B cell (primary cell): Measurements from ENCODE around the gene E2F6. TPM values are rescaled to one million over a fixed set of nuclear protein-coding genes. Genes with fewer than 3 reads are reported as not detected.

Experiments used
- ATAC-seq: fragments of 200-7000 bp; cut with Tn5 transposase; one replicate; pipeline ENCODE4 v1.10.0; 2021; ENCODE audit warnings: low read depth, mild to moderate bottlenecking, moderate number of reproducible peaks, moderate library complexity
- CTCF ChIA-PET: fragments of 350-600 bp; sonication (Branson Sonifier 250); formaldehyde crosslinking; loops from one replicate; lab custom pipeline; 2021; ENCODE audit warnings: antibody characterized with exemption, inconsistent platforms; lab: Charles Lee
- POLR2A ChIA-PET: fragments of 350-600 bp; sonication (Branson Sonifier 250); formaldehyde crosslinking; loops from one replicate; lab custom pipeline; 2021; ENCODE audit warnings: antibody characterized with exemption; lab: Charles Lee
- DNase-seq: peaks from one replicate; pipeline ENCODE4 v3.0.0; 2013
- H2AFZ ChIP-seq: 2 replicates; pipeline ENCODE4 v1.6.1; 2012; ENCODE audit warnings: mild to moderate bottlenecking, low read depth, low read length; ENCODE audit not compliant: insufficient read depth, poor library complexity, severe bottlenecking
- H3K27ac ChIP-seq, 2 donors: 1 replicate in 1 of 2; 2 replicates in 1 of 2; pipeline ENCODE4 v1.5.1; 2012 to 2013; ENCODE audit warnings: low read length in 2 of 2, mild to moderate bottlenecking in 2 of 2, moderate library complexity in 1 of 2
- H3K27me3 ChIP-seq, 4 experiments: fragments of 200-600 bp in 1 of 4; sonication (generic) in 1 of 4; replicated peaks in 1 of 4; 1 replicate in 2 of 4; 2 replicates in 2 of 4; pipeline versions ENCODE4 v1.6.1 to v1.7.0; 2013 to 2016; ENCODE audit warnings: low read length in 3 of 4, mild to moderate bottlenecking in 2 of 4, mixed read lengths in 1 of 4, moderate library complexity in 1 of 4; ENCODE audit not compliant: insufficient read depth in 4 of 4, control insufficient read depth in 3 of 4; ENCODE audit errors: control extremely low read depth in 1 of 4
- H3K36me3 ChIP-seq, 2 experiments: replicated peaks in 1 of 2; 1 replicate in 1 of 2; 2 replicates in 1 of 2; pipeline versions ENCODE4 v1.6.1 to v1.7.1; 2013; ENCODE audit warnings: low read length in 1 of 2; ENCODE audit not compliant: insufficient read depth in 2 of 2, control insufficient read depth in 1 of 2; ENCODE audit errors: control extremely low read depth in 1 of 2, extremely low read depth in 1 of 2
- H3K4me1 ChIP-seq, 2 donors: fragments of 200-600 bp in 1 of 2; sonication (generic) in 1 of 2; 1 replicate in 1 of 2; 2 replicates in 1 of 2; pipeline versions ENCODE4 v1.5.1 to v1.6.1; 2013 to 2017; ENCODE audit warnings: low read length in 2 of 2; ENCODE audit not compliant: control insufficient read depth in 2 of 2, insufficient read depth in 2 of 2
- H3K4me2 ChIP-seq: replicated peaks from 2 replicates; pipeline ENCODE3; 2012; ENCODE audit warnings: mild to moderate bottlenecking, low read depth, low read length; ENCODE audit not compliant: poor library complexity, severe bottlenecking
- H3K4me3 ChIP-seq, 5 experiments: fragments of 200-600 bp in 1 of 5; sonication (generic) in 1 of 5; 1 replicate in 3 of 5; 2 replicates in 2 of 5; pipeline versions ENCODE4 v1.5.1 to v1.7.0; 2011 to 2016; ENCODE audit warnings: low read length in 4 of 5, mild to moderate bottlenecking in 4 of 5, low read depth in 2 of 5, control low read depth in 1 of 5, moderate library complexity in 1 of 5; ENCODE audit not compliant: insufficient read depth in 1 of 5; ENCODE audit errors: control extremely low read depth in 1 of 5, extremely low read depth in 1 of 5
- H3K79me2 ChIP-seq: fragments of 200-600 bp; sonication (generic); one replicate; pipeline ENCODE4 v1.6.0; 2016; ENCODE audit warnings: low read length; ENCODE audit not compliant: control insufficient read depth, insufficient read depth
- H3K9ac ChIP-seq: fragments of 200-600 bp; sonication (generic); 2 replicates; pipeline ENCODE4 v1.6.1; 2017; ENCODE audit warnings: mild to moderate bottlenecking, low read length, moderate library complexity
- H3K9me3 ChIP-seq, 3 donors: one replicate each; pipeline versions ENCODE4 v1.6.1 to v1.7.1; 2013; ENCODE audit warnings: low read length in 2 of 3; ENCODE audit not compliant: control insufficient read depth in 2 of 3, insufficient read depth in 1 of 3; ENCODE audit errors: control extremely low read depth in 1 of 3
- H4K20me1 ChIP-seq: 2 replicates; pipeline ENCODE4 v1.6.0; 2012; ENCODE audit warnings: mild to moderate bottlenecking, low read length; ENCODE audit not compliant: insufficient read depth, control insufficient read depth, poor library complexity, severe bottlenecking
- H3K27ac Mint-ChIP-seq: one replicate; pipeline ENCODE4 v1.8.0; 2021; ENCODE audit warnings: mixed read lengths
- H3K27me3 Mint-ChIP-seq: one replicate; pipeline ENCODE4 v1.8.0; 2021; ENCODE audit warnings: mixed read lengths
- H3K4me1 Mint-ChIP-seq: one replicate; pipeline ENCODE4 v1.8.0; 2021; ENCODE audit warnings: mixed read lengths
- H3K4me3 Mint-ChIP-seq: one replicate; pipeline ENCODE4 v1.8.0; 2021; ENCODE audit warnings: mixed read lengths
- H3K9me3 Mint-ChIP-seq: one replicate; pipeline ENCODE4 v1.8.0; 2022; ENCODE audit warnings: mixed read lengths; ENCODE audit not compliant: insufficient read depth
- EZH2 ChIP-seq: IDR thresholded peaks from 2 replicates; pipeline ENCODE4 v1.6.1; 2012; ENCODE audit warnings: borderline replicate concordance, low read depth, mild to moderate bottlenecking, moderate library complexity, low read length; ENCODE audit not compliant: insufficient read depth, poor library complexity, severe bottlenecking
- WGBS: methylation state at CpG from one replicate; pipeline ENCODE4 v1.1.5; 2013; ENCODE audit warnings: missing lambda C conversion rate; ENCODE audit not compliant: insufficient coverage; 5-methylcytosine and 5-hydroxymethylcytosine counted together
- intact Hi-C: fragments of 100-400 bp; cut with micrococcal nuclease; formaldehyde crosslinking; loops from one replicate; pipeline ENCODE4 v1.10.0; 2022
- polyA plus RNA-seq: library from polyadenylated mRNA; depleted of rRNA; stranded (reverse); fragments of >200 nt; gene quantifications from 2 replicates; pipeline ENCODE4 v1.2.3, GENCODE V29; 2012
- total RNA-seq, 2 donors: library from RNA; stranded (reverse); fragments of 120-200 nt in 1 of 2; gene quantifications; 1 replicate in 1 of 2; 2 replicates in 1 of 2; pipeline versions ENCODE4 v1.2.3 to v1.2.4, GENCODE V29; 2013 to 2022
- TF ChIP-seq, protein P1 (sequence below): fragments of 200-600 bp; IDR thresholded peaks from one replicate; pipeline ENCODE4 v1.8.0; 2022; ENCODE audit warnings: antibody characterized with exemption, mild to moderate bottlenecking

The E2F6 gene
- total and polyA plus RNA-seq, 2 donors (not counting 1 experiment from before 2014, with no cell fraction given), result 2.0 to 10.0 TPM

DNA sequence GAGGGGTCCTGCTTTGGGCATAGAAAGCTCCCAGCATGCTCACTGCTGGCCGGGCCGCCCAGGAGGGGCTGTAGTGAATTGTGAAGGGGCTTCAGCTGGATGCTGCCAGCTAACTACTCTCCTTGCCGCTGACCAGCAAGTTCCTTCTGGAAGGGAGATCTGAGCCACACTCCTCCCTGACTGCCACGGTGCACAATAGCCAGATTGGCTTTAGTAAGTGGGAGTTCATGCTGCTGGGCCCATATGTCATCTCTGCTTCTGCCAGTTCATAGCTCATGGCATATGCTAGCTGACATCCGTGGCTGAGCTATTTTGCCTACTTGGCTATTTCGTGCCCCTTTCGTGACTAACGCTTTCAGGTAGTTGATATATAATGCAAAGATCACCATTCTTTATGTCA, 69.9 kb downstream of the E2F6 start:
- no peak for TF ChIP-seq EZH2
- TF ChIP-seq, protein P1, sequence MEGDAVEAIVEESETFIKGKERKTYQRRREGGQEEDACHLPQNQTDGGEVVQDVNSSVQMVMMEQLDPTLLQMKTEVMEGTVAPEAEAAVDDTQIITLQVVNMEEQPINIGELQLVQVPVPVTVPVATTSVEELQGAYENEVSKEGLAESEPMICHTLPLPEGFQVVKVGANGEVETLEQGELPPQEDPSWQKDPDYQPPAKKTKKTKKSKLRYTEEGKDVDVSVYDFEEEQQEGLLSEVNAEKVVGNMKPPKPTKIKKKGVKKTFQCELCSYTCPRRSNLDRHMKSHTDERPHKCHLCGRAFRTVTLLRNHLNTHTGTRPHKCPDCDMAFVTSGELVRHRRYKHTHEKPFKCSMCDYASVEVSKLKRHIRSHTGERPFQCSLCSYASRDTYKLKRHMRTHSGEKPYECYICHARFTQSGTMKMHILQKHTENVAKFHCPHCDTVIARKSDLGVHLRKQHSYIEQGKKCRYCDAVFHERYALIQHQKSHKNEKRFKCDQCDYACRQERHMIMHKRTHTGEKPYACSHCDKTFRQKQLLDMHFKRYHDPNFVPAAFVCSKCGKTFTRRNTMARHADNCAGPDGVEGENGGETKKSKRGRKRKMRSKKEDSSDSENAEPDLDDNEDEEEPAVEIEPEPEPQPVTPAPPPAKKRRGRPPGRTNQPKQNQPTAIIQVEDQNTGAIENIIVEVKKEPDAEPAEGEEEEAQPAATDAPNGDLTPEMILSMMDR, result no peak
- no peak overlapping the region for H3K27ac ChIP-seq
- no peak overlapping the region for H3K4me2 ChIP-seq
- H3K36me3 ChIP-seq, result no peaks in the 10 kb centered on the region
- no peaks in the 10 kb centered on the region for H3K4me1 ChIP-seq
- no peak for DNase-seq
- ChIA-PET CTCF (no interaction called here), POLR2A (no interaction called here)
- intact Hi-C loops, result no loop called here
- no peak overlapping the region for H2AFZ ChIP-seq
- no peak for ATAC-seq
- 97% methylated on average over 8 of the region's 8 CpGs for WGBS
- no peak overlapping the region for H3K9ac ChIP-seq
- H3K4me3 ChIP-seq, result no peak overlapping the region
- Mint-ChIP-seq H3K27ac (no peak overlapping the region), H3K4me1 (no peaks in the 10 kb centered on the region), H3K9me3 (no peaks in the 10 kb centered on the region), H3K27me3 (peaks cover 11% of the 10 kb centered on the region), H3K4me3 (no peak overlapping the region)
- no peaks in the 10 kb centered on the region for H3K79me2 ChIP-seq
- H3K27me3 ChIP-seq, result peaks cover 0 to 2% (median 0%) of the 10 kb centered on the region in 4 experiments
- H3K9me3 ChIP-seq, result no peaks in the 10 kb centered on the region
- no peaks in the 10 kb centered on the region for H4K20me1 ChIP-seq

DNA sequence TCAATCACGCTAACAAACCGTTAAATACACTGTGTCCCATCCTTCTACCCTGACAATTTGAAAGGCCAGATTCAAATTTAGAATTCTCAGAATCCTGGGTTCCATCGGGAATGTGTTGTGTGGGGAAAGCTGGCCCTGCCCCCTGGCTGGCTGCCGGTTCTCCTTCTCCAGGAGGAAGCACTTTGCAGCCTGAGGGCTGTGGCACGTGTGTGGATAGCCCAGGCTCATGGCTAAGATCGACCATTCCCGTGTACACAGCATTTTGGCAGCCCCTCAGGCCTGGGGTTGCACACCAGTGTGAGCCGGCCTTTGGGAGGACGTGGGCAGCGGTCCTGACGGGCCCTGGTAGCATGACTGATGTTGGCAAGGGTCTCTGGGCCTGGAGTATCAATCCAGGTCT, 70.6 kb downstream of the E2F6 start:
- Histone ChIP-seq H3K36me3 (no peaks in the 10 kb centered on the region), H4K20me1 (no peaks in the 10 kb centered on the region), H2AFZ (no peak overlapping the region), H3K4me3 (no peak overlapping the region), H3K4me2 (no peak overlapping the region), H3K9me3 (no peaks in the 10 kb centered on the region), H3K27ac (no peak overlapping the region), H3K9ac (no peak overlapping the region), H3K79me2 (no peaks in the 10 kb centered on the region), H3K4me1 (no peaks in the 10 kb centered on the region), H3K27me3 (peaks cover 0 to 2% (median 0%) of the 10 kb centered on the region in 4 experiments)
- POLR2A ChIA-PET, result no interaction called here
- ATAC-seq (no peak), DNase-seq (no peak)
- Mint-ChIP-seq H3K27ac (no peak overlapping the region), H3K4me3 (no peak overlapping the region), H3K9me3 (no peaks in the 10 kb centered on the region), H3K4me1 (no peaks in the 10 kb centered on the region), H3K27me3 (peaks cover 11% of the 10 kb centered on the region)
- intact Hi-C loops, result no loop called here
- CTCF ChIA-PET, result no interaction called here
- TF ChIP-seq, protein P1, result no peak
- no peak for TF ChIP-seq EZH2
- WGBS, result 82% methylated on average over 8 of the region's 11 CpGs

Other genes starting within 250 kb of the E2F6 start
- gene ROCK2, start 121.5 kb downstream of the E2F6 start, total RNA-seq, result 30.2 and 32.8 TPM in 2 replicates
- 2.3 and 3.4 TPM in 2 replicates for gene ROCK2, start 121.5 kb downstream of the E2F6 start, polyA plus RNA-seq
- 0.34 and 0.39 TPM in 2 replicates for gene GREB1, start 67.9 kb upstream of the E2F6 start, total RNA-seq
- 0.04 and 0.07 TPM in 2 replicates for gene GREB1, start 67.9 kb upstream of the E2F6 start, polyA plus RNA-seq
- not detected in 2 replicates for gene NTSR2, start 204.0 kb upstream of the E2F6 start, total RNA-seq
- gene NTSR2, start 204.0 kb upstream of the E2F6 start, polyA plus RNA-seq, result not detected in 2 replicates